ENCODE data around the gene RMND5A. TPM values are rescaled to one million over a fixed set of nuclear protein-coding genes. Genes with fewer than 3 reads are reported as not detected.

RMND5A gene
- polyA plus RNA-seq, 1 of the 3 experiments (the other 2 are of a cell fraction) = 4.3 TPM

GRCh38 chr2:86785456-86785855 is 65.4 kb downstream of the RMND5A start:
- CTCF ChIA-PET = interaction anchor here (2.1 kb wide), 1 partner anchor 22 kb away, joined by 5 read pairs; no protein-coding TSS in a partner anchor
- Histone ChIP-seq H3K9ac (no peak overlapping the region), H3K9me3 (no peaks in the 10 kb centered on the region), H3K4me1 (ENCODE audit: control insufficient read depth in 1 of 2, insufficient read depth in 2 of 2, low read depth in 1 of 2, low read length in 1 of 2) (peaks cover 0 to 5% of the 10 kb centered on the region in 2 experiments; a peak in 1 of 4 replicates), H3K4me3 (ENCODE audit: low read depth in 2 of 2, low read length in 1 of 2) (no peak overlapping the region), H3K4me2 (no peak overlapping the region), H3F3A (replicated peaks; ENCODE audit: insufficient read depth) (no peaks in the 10 kb centered on the region), H3K27me3 (ENCODE audit: insufficient read depth) (peaks cover 27% of the 10 kb centered on the region), H2AFZ (ENCODE audit: low read depth) (no peak overlapping the region), H3K79me2 (ENCODE audit: insufficient read depth) (no peaks in the 10 kb centered on the region), H3K9me2 (no peaks in the 10 kb centered on the region), H3K36me3 (replicated peaks in 1 of 2; ENCODE audit: control insufficient read depth in 1 of 2, insufficient read depth in 2 of 2, low read length in 1 of 2) (no peaks in the 10 kb centered on the region), H3K27ac (ENCODE audit: low read depth in 2 of 2, low read length in 1 of 2) (no peak overlapping the region), H4K20me1 (ENCODE audit: insufficient read depth) (no peaks in the 10 kb centered on the region)
- WGBS (ENCODE audit: low lambda C conversion rate) = 93% methylated on average over 7 of the region's 9 CpGs
- POLR2A ChIA-PET = no interaction called here
- DNase-seq = no peak
- TF ChIP-seq REST (IDR thresholded peaks at IDR 0.05; ENCODE audit: low read depth, low read length) (no peak), NRF1 (IDR thresholded peaks at IDR 0.05; ENCODE audit: low read depth, low read length) (no peak), SMC3 (IDR thresholded peaks at IDR 0.05; ENCODE audit: low read depth, low read length) (no peak), TCF12 (IDR thresholded peaks at IDR 0.05) (no peak), SIN3A (IDR thresholded peaks at IDR 0.05; ENCODE audit: borderline replicate concordance, low read depth, low read length) (no peak), PBX3 (IDR thresholded peaks at IDR 0.05) (no peak), YY1 (IDR thresholded peaks at IDR 0.05; ENCODE audit: low read depth) (no peak)

GRCh38 chr2:86786001-86786536 is 66.0 kb downstream of the RMND5A start:
- H3K36me3 ChIP-seq (replicated peaks in 1 of 2; ENCODE audit: control insufficient read depth in 1 of 2, insufficient read depth in 2 of 2, low read length in 1 of 2) = no peaks in the 10 kb centered on the region
- no peak overlapping the region for H3K27ac ChIP-seq (ENCODE audit: low read depth in 2 of 2, low read length in 1 of 2)
- no peak for DNase-seq
- peaks cover 0 to 5% of the 10 kb centered on the region in 2 experiments; a peak in 1 of 4 replicates for H3K4me1 ChIP-seq (ENCODE audit: control insufficient read depth in 1 of 2, insufficient read depth in 2 of 2, low read depth in 1 of 2, low read length in 1 of 2)
- H3K9me3 ChIP-seq = no peaks in the 10 kb centered on the region
- H2AFZ ChIP-seq (ENCODE audit: low read depth) = no peak overlapping the region
- ChIA-PET POLR2A (no interaction called here), CTCF (no interaction called here)
- H3K27me3 ChIP-seq (ENCODE audit: insufficient read depth) = peaks cover 32% of the 10 kb centered on the region
- no peaks in the 10 kb centered on the region for H3F3A ChIP-seq (replicated peaks; ENCODE audit: insufficient read depth)
- no peaks in the 10 kb centered on the region for H4K20me1 ChIP-seq (ENCODE audit: insufficient read depth)
- 64% methylated on average over 10 of the region's 10 CpGs for WGBS (ENCODE audit: low lambda C conversion rate)
- no peak overlapping the region for H3K4me2 ChIP-seq
- no peaks in the 10 kb centered on the region for H3K79me2 ChIP-seq (ENCODE audit: insufficient read depth)
- H3K4me3 ChIP-seq (ENCODE audit: low read depth in 2 of 2, low read length in 1 of 2) = no peak overlapping the region
- no peaks in the 10 kb centered on the region for H3K9me2 ChIP-seq
- no peak overlapping the region for H3K9ac ChIP-seq
- no peak for TF ChIP-seq YY1 (IDR thresholded peaks at IDR 0.05; ENCODE audit: low read depth)
- TF ChIP-seq GABPA (IDR thresholded peaks at IDR 0.05; ENCODE audit: low read depth) = no peak
- TF ChIP-seq CTCF (IDR thresholded peaks at IDR 0.05) = no peak
- TF ChIP-seq RFX5 (IDR thresholded peaks at IDR 0.05; ENCODE audit: low read length) = no peak
- TF ChIP-seq PBX3 (IDR thresholded peaks at IDR 0.05) = no peak
- no peak for TF ChIP-seq USF1 (IDR thresholded peaks at IDR 0.05; ENCODE audit: borderline replicate concordance, low read depth)
- no peak for TF ChIP-seq ELF1 (IDR thresholded peaks at IDR 0.05)
- TF ChIP-seq NFIC (IDR thresholded peaks at IDR 0.05; ENCODE audit: borderline replicate concordance) = no peak
- no peak for TF ChIP-seq GATA2 (CRISPR knock-in tag; IDR thresholded peaks at IDR 0.05)
- TF ChIP-seq RAD21 (IDR thresholded peaks at IDR 0.05; ENCODE audit: low read length) = no peak
- TF ChIP-seq IRF3 (IDR thresholded peaks at IDR 0.05; ENCODE audit: low read depth, low read length) = no peak
- no peak for TF ChIP-seq TEAD4 (IDR thresholded peaks at IDR 0.05; ENCODE audit: borderline replicate concordance, insufficient read depth)
- TF ChIP-seq POLR2AphosphoS5 (IDR thresholded peaks at IDR 0.05; ENCODE audit: low read depth, low read length) = no peak
- TF ChIP-seq MXI1 (IDR thresholded peaks at IDR 0.05; ENCODE audit: low read depth, low read length) = no peak
